ENCODE data around the gene C22orf31. TPM values are rescaled to one million over a fixed set of nuclear protein-coding genes. Genes with fewer than 3 reads are reported as not detected.
A peak's percentile ranks its signal among the peaks of the same experiment; 100 is the strongest.

The C22orf31 gene
- total RNA-seq, 1 experiment from 2014 or later, result not detected

DNA sequence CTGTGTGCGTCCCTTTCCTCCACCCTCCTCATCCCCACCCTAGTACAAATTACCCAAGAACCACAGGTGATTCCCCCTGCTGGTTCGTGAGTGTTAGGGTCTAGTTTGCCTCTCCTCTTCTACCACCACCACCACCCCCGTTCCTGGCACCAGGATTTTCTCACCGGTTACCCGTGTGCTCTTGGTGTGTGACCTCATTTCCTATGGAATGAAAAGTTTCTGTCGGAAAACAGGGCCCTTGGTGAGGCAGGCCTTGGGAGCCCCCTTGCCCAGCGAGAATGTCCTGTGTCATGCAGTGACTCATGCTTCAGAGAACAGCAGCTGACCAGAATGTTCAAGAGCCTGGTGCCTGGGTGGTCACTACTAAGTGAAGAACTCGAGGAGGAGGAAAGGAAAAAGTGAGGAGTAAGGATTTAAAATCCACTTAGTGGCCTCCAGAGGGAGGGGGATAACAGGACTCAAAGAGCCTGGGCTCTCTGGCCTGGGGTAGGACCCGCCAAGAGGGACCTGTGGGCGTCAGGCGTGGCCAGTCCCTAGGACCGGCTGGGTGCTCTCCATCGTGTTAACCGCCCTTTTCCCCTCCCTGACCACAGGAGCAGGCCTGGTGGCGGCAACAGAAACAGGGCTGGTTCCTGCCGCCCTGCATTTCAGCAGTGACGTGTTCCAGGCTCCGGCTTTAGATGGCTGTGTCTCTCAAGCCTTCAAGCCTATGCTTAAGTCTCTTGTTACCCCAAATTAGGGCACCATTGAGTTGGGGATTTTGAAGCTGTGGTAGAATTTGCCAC is 30.2 kb downstream of the C22orf31 start:
- Histone ChIP-seq H3K9me2 (replicated peaks; ENCODE audit: low read length) (no peaks in the 10 kb centered on the region), H3K4me1 (ENCODE audit: insufficient read depth, low read length) (peaks cover 30% of the 10 kb centered on the region), H3K4me3 (ENCODE audit: low read length) (peak overlapping the region; percentile 72), H3K4me2 (ENCODE audit: low read length) (peak overlapping the region; percentile 97), H3K79me2 (ENCODE audit: low read length) (0 out of 2 replicates have a peak, but pooled peaks cover 6% of the 10 kb centered on the region), H3K27me3 (ENCODE audit: low read length) (no peaks in the 10 kb centered on the region), H3K36me3 (ENCODE audit: low read depth, low read length) (no peaks in the 10 kb centered on the region), H3F3A (ENCODE audit: low read length, unreplicated experiment) (peaks cover 4% of the 10 kb centered on the region), H3K9ac (ENCODE audit: low read length) (peak overlapping the region; percentile 65), H2AFZ (ENCODE audit: low read length) (peak overlapping the region; percentile 82), H3K27ac (ENCODE audit: low read length) (peak overlapping the region; percentile 86), H4K20me1 (ENCODE audit: low read length) (no peaks in the 10 kb centered on the region), H3K9me3 (ENCODE audit: low read length) (no peaks in the 10 kb centered on the region)
- CTCF ChIA-PET, result no interaction called here
- intact Hi-C loops (cut with micrococcal nuclease), result no loop called here
- TSS peak; percentile 89 for BruUV-seq (replicated peaks)
- POLR2A ChIA-PET (ENCODE audit: unreplicated experiment), result interaction anchor here (0.5 kb wide), 1 partner anchor 690 kb away, joined by 3 read pairs; no protein-coding TSS in a partner anchor
- DNase-seq, result peak; percentile 83
- TF ChIP-seq EZH2 (IDR thresholded peaks at IDR 0.05; ENCODE audit: low read length, unreplicated experiment), result no peak
- TF ChIP-seq, protein P1, sequence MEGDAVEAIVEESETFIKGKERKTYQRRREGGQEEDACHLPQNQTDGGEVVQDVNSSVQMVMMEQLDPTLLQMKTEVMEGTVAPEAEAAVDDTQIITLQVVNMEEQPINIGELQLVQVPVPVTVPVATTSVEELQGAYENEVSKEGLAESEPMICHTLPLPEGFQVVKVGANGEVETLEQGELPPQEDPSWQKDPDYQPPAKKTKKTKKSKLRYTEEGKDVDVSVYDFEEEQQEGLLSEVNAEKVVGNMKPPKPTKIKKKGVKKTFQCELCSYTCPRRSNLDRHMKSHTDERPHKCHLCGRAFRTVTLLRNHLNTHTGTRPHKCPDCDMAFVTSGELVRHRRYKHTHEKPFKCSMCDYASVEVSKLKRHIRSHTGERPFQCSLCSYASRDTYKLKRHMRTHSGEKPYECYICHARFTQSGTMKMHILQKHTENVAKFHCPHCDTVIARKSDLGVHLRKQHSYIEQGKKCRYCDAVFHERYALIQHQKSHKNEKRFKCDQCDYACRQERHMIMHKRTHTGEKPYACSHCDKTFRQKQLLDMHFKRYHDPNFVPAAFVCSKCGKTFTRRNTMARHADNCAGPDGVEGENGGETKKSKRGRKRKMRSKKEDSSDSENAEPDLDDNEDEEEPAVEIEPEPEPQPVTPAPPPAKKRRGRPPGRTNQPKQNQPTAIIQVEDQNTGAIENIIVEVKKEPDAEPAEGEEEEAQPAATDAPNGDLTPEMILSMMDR (conservative IDR thresholded peaks at IDR 0.05; ENCODE audit: low read depth, low read length), result no peak
- TF ChIP-seq EZH2phosphoT487 (IDR thresholded peaks at IDR 0.05; ENCODE audit: borderline replicate concordance, low read length), result no peak
- peak; percentile 75 for ATAC-seq

DNA sequence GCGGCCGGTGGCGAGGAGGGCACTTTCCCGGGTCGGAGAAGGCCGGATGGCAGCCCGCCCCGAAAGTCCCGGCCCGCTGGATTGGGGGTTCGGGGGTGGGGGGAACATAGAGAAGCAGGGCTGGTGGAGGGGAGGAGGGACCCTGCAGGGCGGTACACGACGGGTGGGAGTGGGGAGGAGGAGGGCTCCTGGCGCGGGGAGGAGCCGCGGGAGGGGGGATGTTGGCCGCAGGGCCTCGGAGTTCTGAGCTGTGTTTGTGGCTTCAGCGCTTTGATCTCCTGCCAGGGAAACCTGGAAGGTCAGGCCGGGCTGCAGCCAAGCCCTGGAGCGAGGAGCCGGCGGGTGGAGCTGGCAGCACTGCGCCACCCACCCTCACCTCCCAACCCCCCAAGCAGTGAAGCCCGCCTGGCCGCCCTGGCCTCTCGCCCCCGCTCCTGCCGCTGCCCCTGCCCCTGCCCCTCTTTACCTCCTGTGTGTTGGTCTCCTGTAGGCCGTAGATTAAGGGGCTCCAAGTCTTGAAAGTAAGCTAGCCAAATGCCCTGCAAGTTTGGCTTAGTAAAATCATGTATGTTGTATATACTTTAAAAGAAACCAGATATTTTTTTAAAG is 30.9 kb downstream of the C22orf31 start:
- H2AFZ ChIP-seq (ENCODE audit: low read length), result peak overlapping the region; percentile 82
- H3F3A ChIP-seq (ENCODE audit: low read length, unreplicated experiment), result peaks cover 4% of the 10 kb centered on the region
- H3K4me1 ChIP-seq (ENCODE audit: insufficient read depth, low read length), result peaks cover 30% of the 10 kb centered on the region
- peak overlapping the region; percentile 72 for H3K4me3 ChIP-seq (ENCODE audit: low read length)
- POLR2A ChIA-PET (ENCODE audit: unreplicated experiment), result interaction anchor here (0.5 kb wide), 1 partner anchor 689 kb away, joined by 3 read pairs; no protein-coding TSS in a partner anchor
- H3K9ac ChIP-seq (ENCODE audit: low read length), result peak overlapping the region; percentile 65
- intact Hi-C loops (cut with micrococcal nuclease), result no loop called here
- peak; percentile 76 for DNase-seq
- H3K27ac ChIP-seq (ENCODE audit: low read length), result peak overlapping the region; percentile 86
- peak; percentile 65 for ATAC-seq
- H4K20me1 ChIP-seq (ENCODE audit: low read length), result no peaks in the 10 kb centered on the region
- TF ChIP-seq EZH2phosphoT487 (IDR thresholded peaks at IDR 0.05; ENCODE audit: borderline replicate concordance, low read length), result no peak
- 0 out of 2 replicates have a peak, but pooled peaks cover 6% of the 10 kb centered on the region for H3K79me2 ChIP-seq (ENCODE audit: low read length)
- H3K36me3 ChIP-seq (ENCODE audit: low read depth, low read length), result no peaks in the 10 kb centered on the region
- peak overlapping the region; percentile 97 for H3K4me2 ChIP-seq (ENCODE audit: low read length)
- H3K9me2 ChIP-seq (replicated peaks; ENCODE audit: low read length), result no peaks in the 10 kb centered on the region
- no peaks in the 10 kb centered on the region for H3K27me3 ChIP-seq (ENCODE audit: low read length)
- H3K9me3 ChIP-seq (ENCODE audit: low read length), result no peaks in the 10 kb centered on the region
- BruUV-seq (replicated peaks), result no TSS peak
- CTCF ChIA-PET, result no interaction called here

- Histone ChIP-seq H3K36me3 (ENCODE audit: low read depth, low read length) (no peaks in the 10 kb centered on the region), H3K4me3 (ENCODE audit: low read length) (peak overlapping the region; percentile 72), H3K9me3 (ENCODE audit: low read length) (no peaks in the 10 kb centered on the region), H3K79me2 (ENCODE audit: low read length) (0 out of 2 replicates have a peak, but pooled peaks cover 6% of the 10 kb centered on the region), H3K9me2 (replicated peaks; ENCODE audit: low read length) (no peaks in the 10 kb centered on the region), H3F3A (ENCODE audit: low read length, unreplicated experiment) (peaks cover 4% of the 10 kb centered on the region), H3K27me3 (ENCODE audit: low read length) (no peaks in the 10 kb centered on the region), H3K4me2 (ENCODE audit: low read length) (peak overlapping the region; percentile 97), H4K20me1 (ENCODE audit: low read length) (no peaks in the 10 kb centered on the region), H2AFZ (ENCODE audit: low read length) (peak overlapping the region; percentile 82), H3K27ac (ENCODE audit: low read length) (peak overlapping the region; percentile 86), H3K4me1 (ENCODE audit: insufficient read depth, low read length) (peaks cover 30% of the 10 kb centered on the region), H3K9ac (ENCODE audit: low read length) (peak overlapping the region; percentile 65)
- CTCF ChIA-PET, result no interaction called here
- intact Hi-C loops (cut with micrococcal nuclease), result no loop called here
- no TSS peak for BruUV-seq (replicated peaks)
- DNase-seq (peak; percentile 26), ATAC-seq (peak; percentile 16)
- POLR2A ChIA-PET (ENCODE audit: unreplicated experiment), result no interaction called here
- TF ChIP-seq EZH2phosphoT487 (IDR thresholded peaks at IDR 0.05; ENCODE audit: borderline replicate concordance, low read length) (no peak), EZH2 (IDR thresholded peaks at IDR 0.05; ENCODE audit: low read length, unreplicated experiment) (no peak)
- TF ChIP-seq, protein P1 (conservative IDR thresholded peaks at IDR 0.05; ENCODE audit: low read depth, low read length), result no peak
Measured at GRCh38 chr22:29030016-29030617, 31.5 kb downstream of the C22orf31 start.
